H9 (cell line): ENCODE results near the gene STRA6. TPM values are rescaled to one million over a fixed set of nuclear protein-coding genes. Genes with fewer than 3 reads are reported as not detected.

Experiments used
- DNase-seq: peaks from one replicate; pipeline ENCODE4 v3.0.0-alpha.2; 2017
- H2AFZ ChIP-seq: one replicate; pipeline ENCODE4 v1.6.1; 2013; ENCODE audit warnings: mild to moderate bottlenecking, low read length, control low read depth, moderate library complexity
- H2AK5ac ChIP-seq: 2 replicates; pipeline ENCODE4 v1.6.1; 2013; ENCODE audit warnings: low read length, control low read depth, mixed read lengths; ENCODE audit not compliant: insufficient read length
- H2BK120ac ChIP-seq: one replicate; pipeline ENCODE4 v1.6.1; 2013; ENCODE audit warnings: low read depth, mild to moderate bottlenecking, low read length, control low read depth, inconsistent platforms; ENCODE audit not compliant: poor library complexity, severe bottlenecking
- H2BK12ac ChIP-seq: 2 replicates; pipeline ENCODE4 v1.6.1; 2013; ENCODE audit warnings: low read length, control low read depth, mixed read lengths, low read depth; ENCODE audit not compliant: insufficient read length
- H2BK15ac ChIP-seq: 2 replicates; pipeline ENCODE4 v1.6.1; 2013; ENCODE audit warnings: low read depth, low read length, control low read depth
- H2BK20ac ChIP-seq: one replicate; pipeline ENCODE4 v1.6.1; 2013; ENCODE audit warnings: low read depth, mild to moderate bottlenecking, low read length, control low read depth, inconsistent platforms; ENCODE audit not compliant: poor library complexity, severe bottlenecking
- H2BK5ac ChIP-seq: 2 replicates; pipeline ENCODE4 v1.6.1; 2013; ENCODE audit warnings: low read length, control low read depth, mixed read lengths; ENCODE audit not compliant: insufficient read length
- H3K14ac ChIP-seq: 2 replicates; pipeline ENCODE4 v1.6.1; 2013; ENCODE audit warnings: low read length, control low read depth; ENCODE audit not compliant: insufficient read depth
- H3K18ac ChIP-seq: 2 replicates; pipeline ENCODE4 v1.6.1; 2013; ENCODE audit warnings: low read depth, mild to moderate bottlenecking, mixed read lengths, low read length, control low read depth; ENCODE audit not compliant: insufficient read length
- H3K23ac ChIP-seq: 2 replicates; pipeline ENCODE4 v1.6.1; 2013; ENCODE audit warnings: low read length, control low read depth, mixed read lengths, low read depth; ENCODE audit not compliant: insufficient read length
- H3K23me2 ChIP-seq: 2 replicates; pipeline ENCODE4 v1.6.1; 2013; ENCODE audit warnings: low read depth, mild to moderate bottlenecking, mixed read lengths, low read length, control low read depth; ENCODE audit not compliant: insufficient read length, poor library complexity, severe bottlenecking
- H3K27ac ChIP-seq: 2 replicates; pipeline ENCODE4 v1.5.1; 2013; ENCODE audit warnings: low read length, control low read depth, mixed read lengths, low read depth; ENCODE audit not compliant: insufficient read length
- H3K27me3 ChIP-seq: 2 replicates; pipeline ENCODE4 v1.6.1; 2013; ENCODE audit warnings: low read length, control low read depth, inconsistent platforms; ENCODE audit not compliant: insufficient read depth
- H3K4ac ChIP-seq: 2 replicates; pipeline ENCODE4 v1.6.1; 2013; ENCODE audit warnings: low read depth, mild to moderate bottlenecking, control low read depth, inconsistent platforms, low read length, moderate library complexity
- H3K4me1 ChIP-seq: 2 replicates; pipeline ENCODE4 v1.6.1; 2013; ENCODE audit warnings: low read length, control low read depth, inconsistent platforms; ENCODE audit not compliant: insufficient read depth
- H3K4me2 ChIP-seq: 2 replicates; pipeline ENCODE4 v1.6.1; 2013; ENCODE audit warnings: low read length, control low read depth, mixed read lengths; ENCODE audit not compliant: insufficient read length, insufficient read depth
- H3K56ac ChIP-seq: 2 replicates; pipeline ENCODE4 v1.6.1; 2013; ENCODE audit warnings: low read depth, mild to moderate bottlenecking, mixed read lengths, low read length, control low read depth; ENCODE audit not compliant: insufficient read length
- H3K79me1 ChIP-seq: 2 replicates; pipeline ENCODE4 v1.6.1; 2013; ENCODE audit warnings: low read depth, mild to moderate bottlenecking, moderate library complexity, low read length, control low read depth, inconsistent platforms; ENCODE audit not compliant: insufficient read depth, poor library complexity, severe bottlenecking
- H3K79me2 ChIP-seq: 2 replicates; pipeline ENCODE4 v1.6.1; 2013; ENCODE audit warnings: low read length, control low read depth, inconsistent platforms; ENCODE audit not compliant: insufficient read depth
- H3K9ac ChIP-seq: 2 replicates; pipeline ENCODE4 v1.6.1; 2013; ENCODE audit warnings: low read length, control low read depth, mixed read lengths; ENCODE audit not compliant: insufficient read length; ENCODE audit errors: extremely low read depth
- H3K9me3 ChIP-seq: one replicate; pipeline ENCODE4 v1.6.1; 2013; ENCODE audit warnings: low read depth, low read length, inconsistent platforms; ENCODE audit not compliant: control insufficient read depth
- H3T11ph ChIP-seq: one replicate; pipeline ENCODE4 v1.6.1; 2013; ENCODE audit warnings: mild to moderate bottlenecking, low read length, control low read depth, inconsistent platforms
- H4K20me1 ChIP-seq: one replicate; pipeline ENCODE4 v1.6.1; 2013; ENCODE audit not compliant: control insufficient read depth, insufficient read length, insufficient read depth
- H4K5ac ChIP-seq: 2 replicates; pipeline ENCODE4 v1.6.1; 2013; ENCODE audit warnings: low read depth, mild to moderate bottlenecking, mixed read lengths, low read length, control low read depth; ENCODE audit not compliant: insufficient read length
- H4K8ac ChIP-seq: replicated peaks from 2 replicates; pipeline ENCODE4 v1.6.1; 2013; ENCODE audit warnings: low read length, control low read depth, mixed read lengths, low read depth; ENCODE audit not compliant: insufficient read length
- H4K91ac ChIP-seq: 2 replicates; pipeline ENCODE4 v1.6.1; 2013; ENCODE audit warnings: low read depth, mild to moderate bottlenecking, moderate library complexity, mixed read lengths, low read length, control low read depth; ENCODE audit not compliant: insufficient read length
- H3K27ac Mint-ChIP-seq, 3 experiments: 2 replicates in 2 of 3; 3 replicates in 1 of 3; pipeline ENCODE4 v1.8.0; 2020 to 2021; ENCODE audit warnings: mixed read lengths in 3 of 3, mild to moderate bottlenecking in 1 of 3, moderate library complexity in 1 of 3
- H3K27me3 Mint-ChIP-seq: 2 replicates; pipeline ENCODE4 v1.8.0; 2021; ENCODE audit warnings: low read depth, mild to moderate bottlenecking, moderate library complexity, mixed read lengths
- H3K36me3 Mint-ChIP-seq, 3 experiments: 2 replicates in 2 of 3; 3 replicates in 1 of 3; pipeline ENCODE4 v1.8.0; 2020 to 2021; ENCODE audit warnings: low read depth in 3 of 3, mixed read lengths in 3 of 3; ENCODE audit not compliant: insufficient read depth in 1 of 3
- H3K4me1 Mint-ChIP-seq, 2 experiments: 2 replicates each; pipeline ENCODE4 v1.8.0; 2020; ENCODE audit warnings: mixed read lengths in 2 of 2
- H3K4me3 Mint-ChIP-seq, 2 experiments: 2 replicates in 1 of 2; 3 replicates in 1 of 2; pipeline ENCODE4 v1.8.0; 2020 to 2021; ENCODE audit warnings: mild to moderate bottlenecking in 2 of 2, mixed read lengths in 2 of 2, moderate library complexity in 1 of 2
- H3K9me3 Mint-ChIP-seq, 2 experiments: 2 replicates in 1 of 2; 3 replicates in 1 of 2; pipeline ENCODE4 v1.8.0; 2020; ENCODE audit warnings: mild to moderate bottlenecking in 2 of 2, mixed read lengths in 2 of 2, moderate library complexity in 1 of 2
- WGBS: extraction: QIAGEN DNeasy Blood & Tissue Kit; methylation state at CpG from one replicate; pipeline ENCODE4 v1.1.7; 2013; ENCODE audit warnings: missing lambda C conversion rate, low lambda C conversion rate, mixed read lengths; ENCODE audit not compliant: insufficient read length; ENCODE audit errors: extremely low coverage; 5-methylcytosine and 5-hydroxymethylcytosine counted together
- total RNA-seq: library from RNA; stranded (reverse); gene quantifications from 2 replicates; pipeline ENCODE4 v1.2.1, GENCODE V29; 2021
- TF ChIP-seq, protein P1 (sequence below): fragments of 200-600 bp; sonication (generic); conservative IDR thresholded peaks from 3 replicates; pipeline ENCODE4 v1.8.0; 2021; ENCODE audit warnings: antibody characterized with exemption, mild to moderate bottlenecking

STRA6 gene
- total RNA-seq, 1 experiment from 2014 or later, result 12.8 TPM

- peaks cover 0 to 4% (median 0%) of the 10 kb centered on the region in 3 experiments; a peak in 2 of 7 replicates for H3K36me3 Mint-ChIP-seq
- no peak overlapping the region for H2BK120ac ChIP-seq
- no peak overlapping the region for H2AK5ac ChIP-seq
- H3K79me1 ChIP-seq, result no peaks in the 10 kb centered on the region
- no peak overlapping the region for H3K14ac ChIP-seq
- H3K56ac ChIP-seq, result no peak overlapping the region
- H2BK5ac ChIP-seq, result no peak overlapping the region
- no peak overlapping the region for H2BK15ac ChIP-seq
- H3K23ac ChIP-seq, result no peak overlapping the region
- DNase-seq, result peak; percentile 49
- H4K8ac ChIP-seq, result no peak overlapping the region
- peak overlapping the region in 2 of 3 experiments; percentile 19 to 70; a peak in 2 of 7 replicates for H3K27ac Mint-ChIP-seq
- no peak overlapping the region for H3K4me3 Mint-ChIP-seq
- H3K9me3 ChIP-seq, result no peaks in the 10 kb centered on the region
- no peak overlapping the region for H3K4me2 ChIP-seq
- no peak overlapping the region for H4K5ac ChIP-seq
- no peak overlapping the region for H2BK12ac ChIP-seq
- no peak overlapping the region for H3K9ac ChIP-seq
- H3K23me2 ChIP-seq, result no peaks in the 10 kb centered on the region
- peaks cover 22 to 53% of the 10 kb centered on the region in 2 experiments for H3K4me1 Mint-ChIP-seq
- no peaks in the 10 kb centered on the region for H4K20me1 ChIP-seq
- no peak overlapping the region for H3K18ac ChIP-seq
- H3T11ph ChIP-seq, result no peak overlapping the region
- no peak overlapping the region for H4K91ac ChIP-seq
- TF ChIP-seq, protein P1, sequence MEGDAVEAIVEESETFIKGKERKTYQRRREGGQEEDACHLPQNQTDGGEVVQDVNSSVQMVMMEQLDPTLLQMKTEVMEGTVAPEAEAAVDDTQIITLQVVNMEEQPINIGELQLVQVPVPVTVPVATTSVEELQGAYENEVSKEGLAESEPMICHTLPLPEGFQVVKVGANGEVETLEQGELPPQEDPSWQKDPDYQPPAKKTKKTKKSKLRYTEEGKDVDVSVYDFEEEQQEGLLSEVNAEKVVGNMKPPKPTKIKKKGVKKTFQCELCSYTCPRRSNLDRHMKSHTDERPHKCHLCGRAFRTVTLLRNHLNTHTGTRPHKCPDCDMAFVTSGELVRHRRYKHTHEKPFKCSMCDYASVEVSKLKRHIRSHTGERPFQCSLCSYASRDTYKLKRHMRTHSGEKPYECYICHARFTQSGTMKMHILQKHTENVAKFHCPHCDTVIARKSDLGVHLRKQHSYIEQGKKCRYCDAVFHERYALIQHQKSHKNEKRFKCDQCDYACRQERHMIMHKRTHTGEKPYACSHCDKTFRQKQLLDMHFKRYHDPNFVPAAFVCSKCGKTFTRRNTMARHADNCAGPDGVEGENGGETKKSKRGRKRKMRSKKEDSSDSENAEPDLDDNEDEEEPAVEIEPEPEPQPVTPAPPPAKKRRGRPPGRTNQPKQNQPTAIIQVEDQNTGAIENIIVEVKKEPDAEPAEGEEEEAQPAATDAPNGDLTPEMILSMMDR, result peak; percentile 35; the same call in 2 of the 3 replicates
- no CpG with 5 or more reads among the region's 10 CpGs for WGBS
- no peaks in the 10 kb centered on the region for H3K27me3 ChIP-seq
- H3K4ac ChIP-seq, result no peak overlapping the region
- peaks cover 3% of the 10 kb centered on the region; the same call in 1 of the 2 replicates for H3K4me1 ChIP-seq
- peaks cover 23% of the 10 kb centered on the region for H3K27me3 Mint-ChIP-seq
- no peak overlapping the region for H2BK20ac ChIP-seq
- no peak overlapping the region for H2AFZ ChIP-seq
- H3K27ac ChIP-seq, result no peak overlapping the region
- no peaks in the 10 kb centered on the region; a peak in 1 of 5 replicates for H3K9me3 Mint-ChIP-seq
- no peaks in the 10 kb centered on the region for H3K79me2 ChIP-seq
These were observed 26.0 kb downstream of the STRA6 start for GRCh38 chr15:74176262-74177214.
